ENCODE measurements around the gene CXCL13.

Gene CXCL13

GRCh38 chr4:77582156-77582555 is 23.5 kb upstream of the CXCL13 start:
- no peak overlapping the region for H3K4me2 ChIP-seq (ENCODE audit: low read depth, low read length, poor library complexity, severe bottlenecking)
- H3K9me2 ChIP-seq (replicated peaks; ENCODE audit: insufficient read depth, low read length) = no peaks in the 10 kb centered on the region
- TF ChIP-seq CTCF (IDR thresholded peaks at IDR 0.05; ENCODE audit: insufficient read depth, low read length, poor library complexity, severe bottlenecking) (no peak), EZH2phosphoT487 (conservative IDR thresholded peaks at IDR 0.05; ENCODE audit: low read length) (no peak)
- no peaks in the 10 kb centered on the region for H3K36me3 ChIP-seq (ENCODE audit: low read length)
- H3K79me2 ChIP-seq (ENCODE audit: insufficient read depth, low read length) = no peaks in the 10 kb centered on the region
- no peaks in the 10 kb centered on the region for H4K20me1 ChIP-seq (ENCODE audit: low read depth, low read length)
- H3K27ac ChIP-seq (ENCODE audit: low read depth, low read length) = no peak overlapping the region
- no peak overlapping the region for H3K9ac ChIP-seq (ENCODE audit: low read length)
- H3K9me3 ChIP-seq (ENCODE audit: insufficient read depth, low read length) = no peaks in the 10 kb centered on the region
- H2AFZ ChIP-seq (ENCODE audit: low read depth, low read length, severe bottlenecking) = no peak overlapping the region
- H3K27me3 ChIP-seq (ENCODE audit: low read length) = no peaks in the 10 kb centered on the region
- H3K4me3 ChIP-seq (ENCODE audit: insufficient read depth, low read length, poor library complexity, severe bottlenecking) = no peak overlapping the region
- H3F3A ChIP-seq (ENCODE audit: insufficient read depth) = no peaks in the 10 kb centered on the region

- H3F3A ChIP-seq (ENCODE audit: insufficient read depth) = no peaks in the 10 kb centered on the region
- no peak overlapping the region for H3K4me2 ChIP-seq (ENCODE audit: low read depth, low read length, poor library complexity, severe bottlenecking)
- no peak overlapping the region for H3K4me3 ChIP-seq (ENCODE audit: insufficient read depth, low read length, poor library complexity, severe bottlenecking)
- no peaks in the 10 kb centered on the region for H3K9me2 ChIP-seq (replicated peaks; ENCODE audit: insufficient read depth, low read length)
- no peaks in the 10 kb centered on the region for H3K27me3 ChIP-seq (ENCODE audit: low read length)
- no peaks in the 10 kb centered on the region for H4K20me1 ChIP-seq (ENCODE audit: low read depth, low read length)
- no peak for TF ChIP-seq EZH2phosphoT487 (conservative IDR thresholded peaks at IDR 0.05; ENCODE audit: low read length)
- TF ChIP-seq CTCF (IDR thresholded peaks at IDR 0.05; ENCODE audit: insufficient read depth, low read length, poor library complexity, severe bottlenecking) = no peak
- no peaks in the 10 kb centered on the region for H3K9me3 ChIP-seq (ENCODE audit: insufficient read depth, low read length)
- no peaks in the 10 kb centered on the region for H3K79me2 ChIP-seq (ENCODE audit: insufficient read depth, low read length)
- no peak overlapping the region for H3K9ac ChIP-seq (ENCODE audit: low read length)
- H3K27ac ChIP-seq (ENCODE audit: low read depth, low read length) = no peak overlapping the region
- H2AFZ ChIP-seq (ENCODE audit: low read depth, low read length, severe bottlenecking) = no peak overlapping the region
- no peaks in the 10 kb centered on the region for H3K36me3 ChIP-seq (ENCODE audit: low read length)
Measured at GRCh38 chr4:77582711-77583110, 22.9 kb upstream of the CXCL13 start.

GRCh38 chr4:77586951-77587383 is 18.7 kb upstream of the CXCL13 start:
- Histone ChIP-seq H2AFZ (ENCODE audit: low read depth, low read length, severe bottlenecking) (no peak overlapping the region), H3K36me3 (ENCODE audit: low read length) (no peaks in the 10 kb centered on the region), H3K9me3 (ENCODE audit: insufficient read depth, low read length) (no peaks in the 10 kb centered on the region), H3K4me2 (ENCODE audit: low read depth, low read length, poor library complexity, severe bottlenecking) (no peak overlapping the region), H3K79me2 (ENCODE audit: insufficient read depth, low read length) (no peaks in the 10 kb centered on the region), H3K9me2 (replicated peaks; ENCODE audit: insufficient read depth, low read length) (no peaks in the 10 kb centered on the region), H3K27ac (ENCODE audit: low read depth, low read length) (no peak overlapping the region), H3F3A (ENCODE audit: insufficient read depth) (no peaks in the 10 kb centered on the region), H3K9ac (ENCODE audit: low read length) (no peak overlapping the region), H3K27me3 (ENCODE audit: low read length) (no peaks in the 10 kb centered on the region), H3K4me3 (ENCODE audit: insufficient read depth, low read length, poor library complexity, severe bottlenecking) (no peak overlapping the region), H4K20me1 (ENCODE audit: low read depth, low read length) (no peaks in the 10 kb centered on the region)
- TF ChIP-seq EZH2phosphoT487 (conservative IDR thresholded peaks at IDR 0.05; ENCODE audit: low read length) = no peak
- no peak for TF ChIP-seq CTCF (IDR thresholded peaks at IDR 0.05; ENCODE audit: insufficient read depth, low read length, poor library complexity, severe bottlenecking)
